HG02610 (cell line): Measurements from ENCODE around the gene ABHD16B.
A peak's percentile ranks its signal among the peaks of the same experiment; 100 is the strongest.
"Not testable (repeated sequence)": the region's sequence is repeated elsewhere in the genome, so short reads cannot be mapped to it uniquely, and the experiment has no call there.

ENCODE experiments used
- ATAC-seq: cut with Tn5 transposase; IDR thresholded peaks from one replicate; pipeline ENCODE4 v1.9.1; 2021; ENCODE audit warnings: mild to moderate bottlenecking, moderate library complexity; ENCODE audit not compliant: unreplicated experiment

The ABHD16B gene

GRCh38 chr20:63834491-63834880 lies 26.8 kb upstream of the ABHD16B start:
- ATAC-seq, result no peak

- ATAC-seq, result no peak
Measured at GRCh38 chr20:63835021-63835858, 26.1 kb upstream of the ABHD16B start.

DNA sequence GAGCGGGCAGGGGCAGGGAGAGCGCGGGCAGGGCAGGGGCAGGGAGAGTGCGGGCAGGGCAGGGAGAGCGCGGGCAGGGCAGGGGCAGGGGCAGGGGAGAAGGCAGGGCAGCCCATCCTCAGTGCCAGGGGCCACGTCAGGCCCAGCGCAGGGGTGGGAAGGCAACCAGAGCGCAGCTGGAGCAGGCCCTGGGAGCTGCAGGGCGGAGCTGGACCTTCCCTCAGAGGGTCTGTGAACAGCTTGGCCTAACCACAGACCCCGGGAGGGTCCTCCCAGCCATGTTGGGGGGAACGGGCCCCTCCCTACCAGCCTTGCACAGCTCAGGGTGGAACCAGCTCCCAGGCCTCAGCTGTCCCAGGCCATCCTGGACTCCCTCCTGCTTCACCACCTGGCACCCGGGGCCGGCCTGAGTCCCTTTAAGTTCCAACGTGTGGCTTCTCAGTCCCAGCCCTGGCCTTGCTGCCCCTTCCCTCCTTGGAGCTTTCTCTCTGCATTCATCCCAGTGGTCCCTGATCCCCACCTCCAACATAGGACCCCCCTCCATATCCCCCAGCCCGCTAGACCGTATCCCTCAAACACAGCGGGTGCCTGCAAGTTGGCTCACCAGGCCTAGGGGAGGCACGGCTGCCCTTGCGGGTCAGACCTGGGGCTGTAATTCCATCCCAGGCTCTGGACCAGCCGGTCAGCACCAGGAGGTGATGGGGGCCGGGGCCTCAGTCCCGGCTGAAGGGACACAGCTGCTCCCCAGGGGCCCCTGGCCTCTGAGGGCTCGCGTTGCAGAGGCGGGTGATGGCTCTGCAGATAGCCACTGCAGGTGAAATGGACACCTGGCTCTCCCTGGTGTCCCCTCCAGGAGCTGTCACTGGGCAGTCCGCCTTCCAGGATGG lies 24.6 kb upstream of the ABHD16B start:
- ATAC-seq, result no peak

DNA sequence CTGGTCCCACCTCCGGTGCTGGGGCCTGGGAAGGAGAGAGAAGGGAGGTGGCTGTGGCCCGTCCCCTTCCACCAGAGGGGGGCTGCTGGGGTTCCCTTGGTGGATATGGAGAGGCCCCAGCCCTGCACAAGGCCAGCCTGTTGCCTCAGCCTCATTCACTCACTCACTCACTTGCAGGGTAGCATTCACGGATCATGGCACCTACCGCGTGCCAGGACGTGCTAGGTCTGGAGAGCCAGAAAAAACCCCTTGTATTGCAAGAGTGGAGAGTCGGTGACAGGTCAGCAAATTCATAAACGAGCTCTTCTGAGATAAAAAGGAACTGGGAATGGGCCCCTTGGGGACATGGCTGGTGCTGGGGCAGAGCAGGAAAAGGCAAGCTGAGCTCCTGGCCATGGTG lies 23.8 kb upstream of the ABHD16B start:
- no peak for ATAC-seq

- ATAC-seq, result no peak
Measured at GRCh38 chr20:63839620-63840019, 21.7 kb upstream of the ABHD16B start.

DNA sequence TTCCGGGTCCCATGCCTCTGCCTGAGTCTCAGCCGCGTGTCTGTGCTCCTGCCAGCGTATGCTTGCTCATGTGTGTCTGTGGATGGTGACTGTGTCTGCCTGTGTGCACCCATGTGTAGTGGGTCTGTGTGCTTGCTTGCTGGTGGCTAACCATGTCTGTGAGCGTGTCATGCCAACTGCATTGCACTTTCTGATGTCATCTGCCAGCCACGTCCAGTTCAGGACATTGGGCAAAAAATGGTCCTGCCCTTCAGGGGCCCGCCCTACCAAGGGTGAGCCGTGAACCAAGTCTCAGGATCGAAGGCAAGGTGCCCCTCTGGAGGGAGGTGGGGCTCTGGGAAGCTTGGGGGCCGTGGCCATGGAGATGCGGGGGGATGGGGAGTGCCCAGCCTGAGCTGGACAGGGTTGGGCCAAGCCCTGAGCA lies 20.9 kb upstream of the ABHD16B start:
- no peak for ATAC-seq

- no peak for ATAC-seq
Measured at GRCh38 chr20:63842258-63842657, 19.0 kb upstream of the ABHD16B start.

DNA sequence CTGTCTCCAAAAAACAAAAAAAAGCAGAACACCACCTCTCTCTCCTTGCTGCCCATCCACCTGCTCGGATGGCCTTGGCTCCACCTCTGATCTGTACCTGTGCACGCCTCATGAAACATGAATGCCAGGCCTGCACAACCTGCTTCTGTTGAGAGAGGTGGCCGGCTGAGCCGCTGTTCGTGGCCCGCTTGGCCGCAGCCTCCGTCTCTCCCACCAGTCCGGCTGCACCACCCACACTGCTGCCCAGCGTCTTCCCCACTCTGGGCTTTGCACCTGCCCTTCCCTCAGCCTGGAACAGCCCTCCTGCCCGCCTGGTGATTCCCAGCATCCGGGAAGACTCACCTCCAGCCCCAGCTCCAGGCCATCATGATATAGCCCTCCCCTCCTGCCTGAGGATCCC lies 18.1 kb upstream of the ABHD16B start:
- ATAC-seq, result no peak

GRCh38 chr20:63843778-63844177 lies 17.5 kb upstream of the ABHD16B start:
- ATAC-seq, result no peak

DNA sequence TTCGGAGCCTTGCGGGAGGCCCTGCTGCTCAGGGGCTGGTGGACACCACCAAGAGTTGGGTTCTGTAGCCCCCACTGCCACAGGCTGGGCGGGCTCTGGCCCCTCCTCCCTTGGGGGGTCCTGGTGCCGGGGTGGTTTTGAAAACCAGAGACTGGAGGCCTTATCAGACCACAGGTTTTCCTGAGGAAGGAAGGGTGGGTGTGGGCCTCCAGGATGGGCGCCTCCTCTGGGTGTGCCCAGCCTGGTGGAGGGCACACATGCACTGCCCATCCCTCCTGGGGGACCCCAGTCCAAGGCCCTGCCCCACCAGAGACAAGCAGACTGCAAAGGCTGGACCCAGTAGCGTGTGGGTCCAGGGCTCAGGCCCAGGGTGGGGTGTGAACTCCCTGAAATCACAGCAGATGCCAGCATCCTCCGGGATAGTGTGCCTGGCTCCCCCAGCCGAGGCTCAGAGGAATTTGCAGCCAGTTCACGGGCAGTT lies 16.7 kb upstream of the ABHD16B start:
- no peak for ATAC-seq

GRCh38 chr20:63846128-63846771 lies 15.0 kb upstream of the ABHD16B start:
- ATAC-seq, result no peak

DNA sequence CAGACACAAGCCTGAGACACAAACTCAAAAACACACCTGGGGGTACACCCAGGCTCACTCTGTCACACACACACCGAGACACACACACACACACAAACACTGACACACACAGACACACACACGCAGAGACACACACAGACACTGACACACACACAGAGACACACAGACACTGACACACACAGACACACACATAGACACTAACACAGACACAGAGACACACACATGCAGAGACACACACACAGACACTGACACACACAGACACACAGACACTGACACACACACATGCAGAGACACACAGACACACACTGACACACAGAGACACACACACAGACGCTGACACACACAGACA lies 14.4 kb upstream of the ABHD16B start:
- ATAC-seq, result no peak

DNA sequence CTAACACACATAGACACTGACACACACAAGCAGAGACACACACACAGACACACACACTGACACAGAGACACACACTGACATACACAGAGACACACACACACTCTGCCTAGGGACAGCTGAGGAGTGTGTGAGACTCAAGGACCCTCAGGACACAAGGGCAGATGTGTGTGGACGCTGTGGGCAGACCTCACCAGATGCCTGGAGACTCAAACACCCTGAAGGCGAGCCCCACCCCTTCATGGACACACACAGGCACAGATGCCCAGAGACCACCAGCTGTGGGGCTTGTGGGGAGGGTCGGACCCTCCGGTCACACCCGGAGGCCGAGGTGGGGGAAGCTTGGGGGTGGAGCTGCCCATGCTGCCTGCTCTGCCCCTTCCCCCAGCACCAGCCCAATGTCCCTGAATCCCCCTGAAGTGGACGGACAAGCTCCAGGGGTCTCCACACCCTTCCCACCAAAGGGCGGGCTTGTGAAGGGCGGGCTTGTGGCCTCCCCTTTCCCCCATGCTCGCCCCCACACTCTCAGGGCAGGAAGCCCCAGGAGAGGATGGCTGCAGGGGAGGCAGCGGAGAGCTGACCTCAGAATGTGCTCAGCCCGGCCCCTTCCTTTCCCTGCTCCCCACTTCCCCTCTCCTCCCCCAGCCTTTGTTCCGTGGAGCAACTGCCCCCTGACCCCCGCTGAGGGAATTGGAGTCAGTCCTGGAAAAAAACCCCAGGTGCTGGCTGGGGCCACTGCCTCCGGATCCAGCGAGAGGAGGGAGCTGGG lies 13.9 kb upstream of the ABHD16B start:
- no peak for ATAC-seq

- no peak for ATAC-seq
Measured at GRCh38 chr20:63848003-63848911, 13.0 kb upstream of the ABHD16B start.

- peak; percentile 72 for ATAC-seq
Measured at GRCh38 chr20:63850689-63851547, 10.4 kb upstream of the ABHD16B start.

DNA sequence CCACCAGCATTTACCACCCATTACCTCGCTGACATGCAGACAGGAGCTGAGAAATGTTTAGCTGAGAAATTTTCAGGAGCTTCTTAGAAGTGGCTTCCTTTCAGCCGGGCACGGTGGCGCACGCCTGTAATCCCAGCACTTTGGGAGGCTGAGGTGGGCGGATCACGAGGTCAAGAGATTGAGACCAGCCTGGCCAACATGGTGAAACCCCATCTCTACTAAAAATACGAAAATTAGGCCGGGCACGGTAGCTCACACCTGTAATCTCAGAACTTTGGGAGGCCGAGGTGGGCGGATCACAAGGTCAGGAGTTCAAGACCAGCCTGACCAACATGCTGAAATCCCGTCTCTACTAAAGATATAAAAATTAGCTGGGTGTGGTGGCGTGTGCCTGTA lies 9.8 kb upstream of the ABHD16B start:
- ATAC-seq, result not testable (repeated sequence)

DNA sequence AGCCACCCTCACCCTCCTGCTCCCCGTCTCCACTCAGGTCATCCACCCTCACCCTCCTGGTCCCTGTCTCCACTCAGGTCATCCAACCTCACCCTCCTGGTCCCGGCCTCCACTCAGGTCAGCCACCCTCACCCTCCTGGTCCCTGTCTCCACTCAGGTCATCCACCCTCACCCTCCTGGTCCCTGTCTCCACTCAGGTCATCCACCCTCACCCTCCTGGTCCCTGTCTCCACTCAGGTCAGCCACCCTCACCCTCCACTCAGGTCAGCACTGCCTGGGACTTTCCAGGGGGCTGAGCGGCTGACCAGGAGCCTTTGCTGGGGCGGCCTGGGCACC lies 7.6 kb upstream of the ABHD16B start:
- ATAC-seq, result not testable (repeated sequence)

GRCh38 chr20:63854069-63854765 lies 7.1 kb upstream of the ABHD16B start:
- ATAC-seq, result no peak
